NCI-H82 treated with DMSO at 0.1 percent for 48 hours (cell line): ENCODE data around the gene RNGTT.
"Not testable (repeated sequence)": the region's sequence is repeated elsewhere in the genome, so short reads cannot be mapped to it uniquely, and the experiment has no call there.

ENCODE experiments used
- DNase-seq: peaks from one replicate; lab custom pipeline; 2025; ENCODE audit not compliant: unreplicated experiment; lab: John Stamatoyannopoulos, UW

The RNGTT gene

DNA sequence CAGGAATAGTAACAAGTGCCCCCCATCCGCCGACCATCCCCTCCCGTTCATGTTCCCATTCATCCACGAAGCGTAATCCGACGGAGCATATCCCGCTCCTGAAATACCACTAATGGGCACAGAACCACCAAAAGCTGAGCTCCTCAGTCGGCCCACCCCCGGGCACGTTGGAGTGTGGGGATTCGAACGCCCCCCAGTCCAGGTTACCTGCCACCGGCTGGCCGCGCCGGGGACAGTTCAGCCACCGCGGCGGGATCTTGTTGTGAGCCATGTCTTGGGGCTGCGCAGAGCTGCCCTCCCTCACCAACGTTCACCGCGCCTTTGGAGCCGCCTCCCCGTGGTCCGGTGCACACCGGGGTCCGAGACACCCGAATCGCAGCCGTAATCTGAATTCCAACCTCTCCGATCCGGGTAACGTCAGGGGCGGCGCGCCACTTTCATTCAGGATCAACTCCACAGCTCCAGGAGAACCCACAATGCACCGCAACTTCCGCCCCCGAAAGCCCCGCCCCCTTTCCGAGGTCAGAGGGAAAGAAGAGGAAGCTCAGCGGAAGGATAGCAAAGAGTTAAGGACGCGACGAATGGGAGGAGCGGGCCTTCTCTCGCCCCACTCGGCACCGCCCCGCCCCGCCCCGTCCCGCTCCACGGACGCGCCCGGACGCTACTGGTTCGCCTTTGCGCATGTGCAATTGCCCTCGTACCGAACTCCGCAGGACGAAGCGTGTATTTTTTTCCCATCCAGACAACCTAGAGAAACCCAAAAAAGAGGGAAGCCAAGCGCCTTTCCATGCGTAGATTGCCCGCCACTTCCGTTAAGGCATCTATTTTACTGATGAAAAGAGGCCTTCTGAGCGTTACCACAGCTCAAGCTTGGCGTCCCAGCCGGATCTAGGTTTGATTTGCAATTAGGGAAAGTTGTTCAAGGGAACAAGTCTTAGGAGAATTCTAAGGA is at the start of gene RNGTT:
Gene RNGTT (minus strand): TSS at position 480 of the 952 bp plus-strand sequence. CDS start 209 bp downstream, at position 271.
- DNase-seq: peak; percentile 94

DNA sequence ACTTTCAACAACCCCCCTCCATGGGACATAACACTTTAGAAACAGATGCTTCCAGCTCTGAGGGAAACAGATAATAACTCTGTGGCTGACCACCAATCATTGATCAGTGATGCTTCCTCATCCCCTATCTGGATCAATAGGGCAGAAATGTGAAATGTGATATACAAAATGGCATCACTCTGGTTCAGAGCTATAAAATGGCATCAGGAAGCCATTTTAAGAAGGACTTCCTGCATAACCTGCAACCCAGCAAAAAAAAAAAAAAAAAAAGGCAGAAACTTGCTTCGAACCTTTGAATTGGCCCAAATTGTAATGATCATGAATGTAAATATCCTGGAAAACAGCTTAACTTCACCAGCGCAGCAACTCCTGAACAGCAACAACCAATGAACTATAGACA is 48.0 kb upstream of the RNGTT start:
- DNase-seq: no peak

DNA sequence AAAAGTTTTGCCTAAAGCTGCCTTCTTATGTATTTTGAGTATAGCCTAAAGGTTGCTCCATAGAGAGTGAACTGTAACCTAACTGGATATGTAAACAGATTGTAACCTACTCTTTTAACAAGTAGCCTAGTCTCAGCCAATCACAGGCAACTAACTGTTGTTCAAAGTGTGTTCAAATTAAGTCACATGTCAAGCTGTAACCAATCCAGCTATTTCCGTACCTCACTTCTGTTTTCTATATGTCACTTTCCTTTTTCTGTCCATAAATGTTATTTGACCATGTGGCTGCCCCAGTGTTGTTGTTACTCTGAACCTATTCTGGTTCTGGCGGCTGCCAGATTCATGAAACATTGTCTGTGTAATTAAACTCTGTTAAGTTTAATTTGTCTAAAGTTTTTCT is 47.4 kb upstream of the RNGTT start:
- no peak for DNase-seq

DNA sequence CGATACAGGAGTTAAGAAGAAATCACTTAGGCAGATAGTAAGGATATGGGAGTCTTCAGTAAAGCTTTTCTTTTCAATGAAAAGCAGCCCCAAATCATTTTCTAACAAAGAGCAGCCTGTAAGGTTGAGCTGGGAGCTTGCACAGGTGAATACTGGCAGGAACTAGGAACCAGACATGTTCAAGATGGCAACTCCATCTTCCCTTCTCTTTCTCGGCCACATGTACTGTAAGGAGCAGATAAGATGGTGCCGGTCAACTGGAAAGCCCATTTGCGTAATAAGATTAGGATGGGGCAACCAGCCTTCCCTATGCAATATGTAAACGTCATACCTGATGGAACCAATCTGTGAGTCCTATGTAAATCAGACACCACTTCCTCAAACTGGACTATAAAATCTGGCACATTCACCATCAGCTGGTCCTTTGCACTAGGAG is 46.2 kb upstream of the RNGTT start:
- no peak for DNase-seq

DNA sequence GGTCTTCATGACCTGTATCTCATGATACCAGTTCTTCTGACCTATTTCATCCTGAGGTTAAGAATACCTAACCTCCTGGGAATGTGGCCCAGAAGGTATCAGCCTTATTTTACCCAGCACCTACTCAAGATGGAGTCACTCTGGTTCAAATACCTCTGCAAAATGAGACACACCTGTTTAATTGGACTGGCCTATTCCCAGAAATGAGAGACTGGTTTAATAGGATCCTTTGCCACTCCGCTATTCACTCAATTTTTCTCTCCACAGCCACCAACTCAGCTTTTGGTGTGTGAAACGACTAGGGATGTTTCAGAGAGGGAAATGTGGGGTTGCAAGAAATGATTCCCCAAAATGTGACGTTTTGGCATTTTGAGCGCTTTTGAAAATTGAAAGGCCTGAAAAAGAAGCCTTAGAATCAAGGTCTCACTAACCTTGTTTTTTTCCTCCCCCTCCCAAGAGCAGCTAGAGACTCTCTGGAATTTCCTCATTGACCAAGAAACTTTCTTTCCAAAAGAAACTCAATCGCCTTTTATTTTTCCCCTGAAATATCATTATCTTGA is 45.5 kb upstream of the RNGTT start:
- DNase-seq: no peak

- no peak for DNase-seq
Measured at GRCh38 chr6:89008001-89008814, 44.8 kb upstream of the RNGTT start.

GRCh38 chr6:89007209-89008000 is 44.0 kb upstream of the RNGTT start:
- no peak for DNase-seq

- no peak for DNase-seq
Measured at GRCh38 chr6:89002523-89002922, 39.1 kb upstream of the RNGTT start.

- DNase-seq: no peak
Measured at GRCh38 chr6:88997327-88997726, 33.9 kb upstream of the RNGTT start.

- DNase-seq: no peak
Measured at GRCh38 chr6:88992741-88993552, 29.5 kb upstream of the RNGTT start.

GRCh38 chr6:88989215-88989614 is 25.8 kb upstream of the RNGTT start:
- no peak for DNase-seq

- DNase-seq: no peak
Measured at GRCh38 chr6:88987922-88988321, 24.5 kb upstream of the RNGTT start.

DNA sequence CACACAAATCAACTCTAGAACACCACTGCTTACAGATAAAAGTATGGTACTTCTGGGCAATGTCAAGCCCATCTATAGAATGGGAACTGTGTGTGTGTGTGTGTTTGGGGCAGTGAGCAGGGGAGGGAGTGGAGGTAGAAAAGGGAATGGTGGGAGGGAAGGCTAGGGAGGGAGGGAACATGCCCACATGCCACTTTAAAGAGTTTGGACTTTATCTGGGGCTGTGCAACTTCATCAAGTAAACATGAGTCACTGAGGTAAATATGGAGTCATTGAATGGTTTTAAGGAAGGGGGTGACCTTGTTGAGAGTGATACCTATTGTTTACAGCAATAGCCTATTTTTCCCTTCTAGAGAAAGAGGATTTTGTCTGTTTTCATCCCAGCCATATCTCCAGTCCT is 22.5 kb upstream of the RNGTT start:
- DNase-seq: no peak

DNA sequence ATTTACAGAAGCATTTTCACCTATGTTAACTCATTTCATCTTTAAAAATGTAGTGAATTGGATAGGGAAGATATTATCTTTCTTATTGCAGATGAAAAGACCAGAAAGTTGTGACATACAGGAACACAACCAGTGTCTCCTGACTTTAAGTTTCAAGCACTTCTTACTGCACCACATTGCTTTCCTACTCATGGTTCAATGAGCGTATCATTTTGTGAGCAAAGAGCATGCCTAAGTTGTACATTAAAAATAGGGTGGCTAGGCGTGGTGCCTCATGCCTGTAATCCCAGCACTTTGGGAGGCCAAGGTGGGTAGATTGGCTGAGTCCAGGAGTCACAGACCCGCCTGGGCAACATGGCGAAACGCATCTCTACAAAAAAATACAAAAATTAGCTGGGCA is 21.2 kb upstream of the RNGTT start:
- no peak for DNase-seq

- DNase-seq: no peak
Measured at GRCh38 chr6:88984152-88984551, 20.7 kb upstream of the RNGTT start.

DNA sequence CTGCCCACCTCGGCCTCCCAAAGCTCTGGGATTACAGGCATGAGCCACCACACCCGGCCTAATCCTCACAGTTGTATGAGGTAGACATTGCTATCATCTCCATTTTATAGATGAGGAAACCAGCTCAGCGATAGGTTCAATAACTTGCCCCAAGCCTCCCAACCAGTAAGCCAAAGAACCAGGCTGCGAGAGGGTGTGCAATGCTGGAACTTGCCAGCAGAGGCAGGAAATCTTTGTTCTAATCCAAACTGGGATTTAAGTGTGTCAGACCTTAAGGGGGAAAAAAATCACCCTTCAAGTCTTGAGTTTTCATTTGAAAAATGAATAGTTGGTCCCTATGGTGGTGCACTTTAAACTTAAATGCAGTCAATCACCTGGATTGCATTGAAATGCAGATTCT is 20.1 kb upstream of the RNGTT start:
- peak; percentile 2 for DNase-seq

- not testable (repeated sequence) for DNase-seq
Measured at GRCh38 chr6:88983129-88983528, 19.7 kb upstream of the RNGTT start.

DNA sequence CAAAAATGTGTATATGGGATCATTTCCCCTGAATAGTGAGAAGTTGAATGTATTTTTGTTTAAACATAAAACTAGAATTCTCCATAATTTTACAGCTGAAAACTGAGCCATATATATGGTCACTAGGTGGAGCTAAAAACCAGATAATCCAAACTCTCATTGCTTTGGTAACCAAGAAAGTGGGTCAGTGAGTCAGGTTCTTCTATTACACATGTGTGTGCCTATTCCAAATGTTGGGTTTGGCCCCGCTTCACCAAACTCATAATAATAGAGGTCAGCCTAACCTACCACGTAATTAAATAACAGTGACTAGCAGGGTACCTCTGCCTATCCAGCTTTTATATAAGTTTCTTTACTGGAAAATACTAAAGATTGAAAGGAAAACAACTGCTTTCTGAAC is 19.3 kb upstream of the RNGTT start:
- DNase-seq: no peak

DNA sequence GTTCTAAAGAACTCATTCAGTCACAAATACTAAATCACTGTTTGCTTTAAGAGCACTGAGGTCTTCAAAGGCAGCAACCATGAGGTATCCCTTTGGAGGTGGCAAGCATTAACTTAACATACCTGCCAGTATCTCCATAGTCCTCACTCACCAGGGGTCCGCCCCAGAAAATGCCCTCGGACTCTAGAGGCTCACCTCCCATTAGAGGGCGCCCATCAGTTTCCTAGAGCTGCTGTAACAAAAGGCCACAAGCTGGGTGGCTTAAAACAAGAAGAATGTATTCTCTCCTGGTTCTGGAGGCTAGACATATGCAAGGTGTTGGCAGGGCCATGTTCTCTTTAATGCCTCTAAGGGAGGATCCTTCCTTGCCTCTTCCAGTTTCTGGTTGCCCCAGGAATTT is 12.0 kb upstream of the RNGTT start:
- DNase-seq: no peak
